Effector memory CD4-positive, alpha-beta T cell (primary cell): Measurements from ENCODE around the gene KSR2.

ENCODE experiments used
- DNase-seq, 3 donors: peaks; one replicate each; pipeline ENCODE4 v3.0.0-alpha.2; 2020
- H3K27ac ChIP-seq: 2 replicates; pipeline ENCODE4 v1.7.0; 2013; ENCODE audit warnings: mild to moderate bottlenecking, low read length, moderate library complexity; ENCODE audit not compliant: insufficient read depth, poor library complexity, severe bottlenecking
- H3K27me3 ChIP-seq: replicated peaks from 2 replicates; pipeline ENCODE4 v1.7.0; 2013; ENCODE audit warnings: mild to moderate bottlenecking, low read length; ENCODE audit not compliant: insufficient read depth, control insufficient read depth, poor library complexity, severe bottlenecking
- H3K36me3 ChIP-seq: 2 replicates; pipeline ENCODE4 v1.7.0; 2013; ENCODE audit warnings: mild to moderate bottlenecking, low read length, moderate library complexity; ENCODE audit not compliant: control insufficient read depth, insufficient read depth
- H3K4me1 ChIP-seq: 2 replicates; pipeline ENCODE4 v1.7.0; 2013; ENCODE audit warnings: low read length, mild to moderate bottlenecking; ENCODE audit not compliant: control insufficient read depth, insufficient read depth, poor library complexity, severe bottlenecking
- H3K4me3 ChIP-seq: 2 replicates; pipeline ENCODE4 v1.7.0; 2013; ENCODE audit warnings: low read length, low read depth, mild to moderate bottlenecking; ENCODE audit not compliant: insufficient read depth, poor library complexity, severe bottlenecking
- H3K9me3 ChIP-seq: 2 replicates; pipeline ENCODE4 v1.7.0; 2013; ENCODE audit warnings: mild to moderate bottlenecking, low read length, moderate library complexity; ENCODE audit not compliant: control insufficient read depth

Gene KSR2

DNA sequence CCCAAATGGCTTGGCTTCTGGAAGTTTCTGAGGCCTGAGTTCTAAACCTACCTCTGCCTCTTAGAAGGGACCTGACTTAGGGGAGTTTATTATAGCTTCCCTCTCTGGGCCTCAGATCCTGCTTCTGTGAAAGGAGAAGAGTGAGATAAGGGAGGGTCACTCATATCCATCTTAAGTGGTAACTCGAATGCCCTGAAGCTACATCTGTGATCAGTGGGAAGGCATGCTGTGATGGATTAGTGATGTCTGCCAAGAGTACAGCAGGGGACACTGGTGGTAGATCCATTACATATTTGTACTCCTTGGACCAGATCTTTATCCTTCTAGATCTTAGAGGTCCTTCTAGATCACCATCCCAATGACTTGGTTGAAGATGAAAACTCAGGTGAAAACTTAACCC is 509.6 kb downstream of the KSR2 start:
- no peaks in the 10 kb centered on the region for H3K36me3 ChIP-seq
- no peaks in the 10 kb centered on the region for H3K9me3 ChIP-seq
- H3K27me3 ChIP-seq: no peaks in the 10 kb centered on the region
- no peak overlapping the region for H3K27ac ChIP-seq
- no peak overlapping the region for H3K4me3 ChIP-seq
- DNase-seq: no peak
- no peaks in the 10 kb centered on the region for H3K4me1 ChIP-seq

DNA sequence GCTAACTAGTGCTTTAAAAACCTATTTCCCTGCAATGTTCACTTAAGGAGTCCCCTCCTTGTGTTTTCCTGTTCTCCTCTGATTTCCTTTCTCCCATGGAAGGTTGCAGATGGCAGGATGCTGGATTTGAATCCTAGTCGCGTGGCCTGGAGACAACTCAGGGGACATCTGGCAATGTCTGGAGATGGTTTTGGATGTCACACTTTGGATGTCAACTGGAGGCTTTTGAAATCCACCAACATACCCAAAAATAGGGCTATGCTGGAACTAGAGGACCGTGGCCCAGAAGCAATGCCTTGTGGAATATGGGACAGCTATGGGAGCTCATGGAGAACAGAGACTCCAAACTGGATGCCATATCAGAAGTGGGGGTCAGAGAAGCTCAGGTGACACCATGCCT is 511.6 kb downstream of the KSR2 start:
- no peaks in the 10 kb centered on the region for H3K9me3 ChIP-seq
- H3K27ac ChIP-seq: no peak overlapping the region
- H3K4me3 ChIP-seq: no peak overlapping the region
- no peaks in the 10 kb centered on the region for H3K36me3 ChIP-seq
- no peaks in the 10 kb centered on the region for H3K27me3 ChIP-seq
- no peak for DNase-seq
- H3K4me1 ChIP-seq: no peaks in the 10 kb centered on the region

DNA sequence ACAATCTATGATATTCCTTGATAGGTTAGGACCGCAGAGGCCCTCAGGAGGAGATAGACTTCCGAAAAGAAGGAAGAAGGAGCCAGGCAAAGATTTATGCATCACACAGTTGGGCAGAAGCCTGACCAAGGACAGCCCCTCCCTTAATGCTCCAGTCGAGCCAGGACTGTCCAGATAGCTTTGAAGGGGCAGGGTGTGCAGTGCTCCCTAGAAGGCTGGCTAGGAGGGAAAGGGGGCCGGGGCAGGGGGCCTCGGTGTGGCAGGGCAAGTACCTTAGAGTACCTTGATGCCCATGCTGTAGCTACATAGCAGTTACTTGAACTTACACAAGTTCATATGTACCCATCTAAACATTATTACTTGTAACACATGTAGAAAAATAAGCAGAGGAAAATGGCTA is 512.7 kb downstream of the KSR2 start:
- H3K4me3 ChIP-seq: no peak overlapping the region
- H3K27ac ChIP-seq: no peak overlapping the region
- no peak for DNase-seq
- no peaks in the 10 kb centered on the region for H3K36me3 ChIP-seq
- no peaks in the 10 kb centered on the region for H3K4me1 ChIP-seq
- no peaks in the 10 kb centered on the region for H3K27me3 ChIP-seq
- no peaks in the 10 kb centered on the region for H3K9me3 ChIP-seq

DNA sequence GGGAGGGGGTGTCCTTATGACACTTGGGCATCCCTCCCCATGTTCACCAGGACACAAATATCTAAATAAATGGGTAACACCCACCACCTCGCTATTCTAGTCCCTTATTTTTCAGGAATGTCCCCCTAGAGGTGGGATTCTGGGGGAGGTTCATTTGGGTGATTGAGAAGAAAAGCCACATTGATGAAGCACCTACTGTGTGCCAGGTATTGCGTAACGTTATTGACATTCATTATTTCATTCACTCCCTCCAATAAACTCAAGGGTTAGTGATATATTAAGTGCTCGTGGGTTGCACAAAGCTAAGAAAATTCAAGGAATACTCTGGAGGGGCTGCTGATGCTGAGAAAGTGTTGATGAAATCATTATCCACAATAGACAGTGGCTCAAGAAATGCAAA is 514.8 kb downstream of the KSR2 start:
- H3K4me1 ChIP-seq: no peaks in the 10 kb centered on the region
- no peak overlapping the region for H3K4me3 ChIP-seq
- H3K27ac ChIP-seq: no peak overlapping the region
- H3K36me3 ChIP-seq: no peaks in the 10 kb centered on the region
- DNase-seq: no peak
- no peaks in the 10 kb centered on the region for H3K9me3 ChIP-seq
- no peaks in the 10 kb centered on the region for H3K27me3 ChIP-seq

DNA sequence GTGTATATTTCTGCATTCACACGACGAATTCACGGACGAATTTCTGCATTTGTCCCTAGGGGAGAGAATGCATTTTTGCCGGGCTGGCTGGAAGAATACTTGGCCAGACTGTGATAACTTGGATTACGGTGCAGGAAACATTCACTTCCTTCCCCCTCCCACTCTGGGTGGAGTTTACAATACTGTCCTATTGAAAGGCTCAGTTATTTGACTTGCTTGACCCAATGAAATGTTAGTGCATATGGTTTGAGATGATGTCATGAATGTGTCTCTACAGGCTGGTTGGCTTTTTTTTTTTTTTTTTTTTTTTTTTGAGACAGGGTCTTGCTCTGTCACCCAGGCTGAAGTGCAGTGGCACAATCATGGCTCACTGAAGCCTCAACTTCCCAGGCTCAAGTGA is 516.7 kb downstream of the KSR2 start:
- Histone ChIP-seq H3K36me3 (no peaks in the 10 kb centered on the region), H3K9me3 (no peaks in the 10 kb centered on the region), H3K4me3 (no peak overlapping the region), H3K4me1 (no peaks in the 10 kb centered on the region), H3K27me3 (no peaks in the 10 kb centered on the region), H3K27ac (no peak overlapping the region)
- DNase-seq: no peak

DNA sequence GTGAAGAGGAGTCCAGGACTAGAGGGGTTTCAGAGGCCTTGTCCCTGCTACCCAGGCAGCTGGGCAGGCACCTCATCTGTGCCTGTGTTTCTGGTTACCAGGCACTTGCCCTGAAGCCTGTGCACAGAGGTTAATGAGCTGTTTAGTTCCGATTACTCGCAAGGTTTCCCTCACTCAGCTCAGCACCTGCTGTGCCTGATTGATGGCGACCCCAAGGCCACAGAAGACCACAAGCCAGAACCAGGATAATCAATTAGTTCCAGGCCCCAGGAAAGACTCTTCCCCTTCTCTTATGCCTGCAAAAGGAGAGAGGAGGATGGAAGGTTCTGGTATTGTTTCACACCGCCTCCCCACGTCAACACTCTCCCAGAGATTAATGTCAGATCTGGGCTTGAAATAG is 518.6 kb downstream of the KSR2 start:
- H3K4me3 ChIP-seq: no peak overlapping the region
- H3K36me3 ChIP-seq: no peaks in the 10 kb centered on the region
- H3K27ac ChIP-seq: no peak overlapping the region
- no peaks in the 10 kb centered on the region for H3K9me3 ChIP-seq
- DNase-seq: no peak
- no peaks in the 10 kb centered on the region for H3K4me1 ChIP-seq
- no peaks in the 10 kb centered on the region for H3K27me3 ChIP-seq

DNA sequence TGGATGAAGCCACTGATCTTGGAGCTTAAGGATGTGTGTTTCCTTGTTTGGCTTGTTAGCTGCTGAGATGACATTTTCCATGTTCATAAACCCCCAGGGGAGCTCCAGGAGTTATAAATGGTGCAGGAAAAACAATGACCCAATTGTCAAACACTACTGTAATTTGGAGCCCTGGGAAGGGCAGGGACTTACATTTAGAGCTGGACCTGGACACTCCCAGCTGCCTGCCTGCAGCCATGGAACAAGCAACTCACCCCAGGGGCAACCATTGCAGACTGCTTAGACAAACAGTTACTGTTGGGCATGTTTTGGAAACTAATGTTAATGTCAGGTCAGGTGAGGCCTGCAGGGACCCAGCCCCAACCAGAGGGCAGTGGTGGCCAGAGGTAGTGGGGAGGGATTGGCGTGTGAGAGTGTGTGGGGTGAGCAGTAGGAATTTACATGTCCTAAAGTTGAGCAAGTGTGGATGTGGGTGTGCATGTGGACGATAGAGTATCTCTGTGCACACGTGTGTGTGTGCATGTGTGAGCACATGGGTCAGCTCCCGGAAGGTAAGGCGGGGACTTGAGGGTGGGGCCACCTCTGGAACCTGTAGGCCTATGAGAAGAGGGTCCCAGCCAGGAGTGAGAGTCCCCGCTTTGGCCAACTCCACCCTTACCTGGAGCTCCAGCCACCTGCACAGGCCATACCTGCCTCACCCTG is 521.0 kb downstream of the KSR2 start:
- Histone ChIP-seq H3K9me3 (no peaks in the 10 kb centered on the region), H3K4me1 (no peaks in the 10 kb centered on the region), H3K4me3 (no peak overlapping the region), H3K27me3 (no peaks in the 10 kb centered on the region), H3K36me3 (no peaks in the 10 kb centered on the region), H3K27ac (no peak overlapping the region)
- DNase-seq: no peak

DNA sequence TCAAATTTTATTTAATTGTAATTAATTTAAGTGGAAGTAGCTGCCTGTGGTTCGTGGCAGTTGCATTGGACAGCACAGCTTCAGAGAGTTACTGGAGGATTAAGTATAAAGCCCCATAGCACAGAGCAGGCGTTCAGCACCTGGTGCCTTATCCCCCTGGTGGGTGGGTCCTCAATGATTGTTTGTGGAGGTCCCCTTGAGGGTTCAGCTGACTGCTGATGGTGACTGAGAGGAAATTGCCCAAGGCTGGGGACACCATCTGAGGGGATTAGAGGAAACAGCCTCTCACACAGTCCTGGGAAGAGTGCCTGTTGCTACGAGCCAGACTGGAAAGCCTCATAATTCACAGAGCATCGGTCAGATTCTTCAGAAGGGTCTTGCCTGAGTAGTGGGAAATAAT is 524.0 kb downstream of the KSR2 start:
- Histone ChIP-seq H3K9me3 (no peaks in the 10 kb centered on the region), H3K27me3 (no peaks in the 10 kb centered on the region), H3K4me1 (no peaks in the 10 kb centered on the region), H3K36me3 (no peaks in the 10 kb centered on the region), H3K4me3 (no peak overlapping the region), H3K27ac (no peak overlapping the region)
- DNase-seq: no peak

DNA sequence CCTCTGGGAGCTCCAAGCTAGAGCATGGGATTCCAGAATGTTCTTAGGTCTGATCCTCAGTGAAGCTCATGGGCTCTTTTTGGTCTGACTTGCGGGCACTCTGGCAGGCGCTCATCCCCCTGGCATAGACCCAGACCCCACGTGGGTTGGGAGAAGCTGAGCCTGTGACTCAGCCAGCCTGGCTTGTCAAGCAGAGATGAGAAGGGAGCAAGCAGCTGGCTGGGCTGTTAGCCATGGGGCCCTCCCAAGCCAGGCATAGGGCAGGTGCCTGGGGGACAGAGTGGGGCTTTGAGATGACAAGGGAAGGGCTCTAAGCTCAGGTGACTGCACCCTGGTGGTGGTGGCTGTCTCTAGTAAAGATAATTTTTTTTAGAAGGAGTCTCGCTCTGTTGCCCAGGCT is 527.0 kb downstream of the KSR2 start:
- DNase-seq: no peak
- no peaks in the 10 kb centered on the region for H3K4me1 ChIP-seq
- H3K9me3 ChIP-seq: no peaks in the 10 kb centered on the region
- H3K4me3 ChIP-seq: no peak overlapping the region
- no peak overlapping the region for H3K27ac ChIP-seq
- no peaks in the 10 kb centered on the region for H3K36me3 ChIP-seq
- H3K27me3 ChIP-seq: no peaks in the 10 kb centered on the region

DNA sequence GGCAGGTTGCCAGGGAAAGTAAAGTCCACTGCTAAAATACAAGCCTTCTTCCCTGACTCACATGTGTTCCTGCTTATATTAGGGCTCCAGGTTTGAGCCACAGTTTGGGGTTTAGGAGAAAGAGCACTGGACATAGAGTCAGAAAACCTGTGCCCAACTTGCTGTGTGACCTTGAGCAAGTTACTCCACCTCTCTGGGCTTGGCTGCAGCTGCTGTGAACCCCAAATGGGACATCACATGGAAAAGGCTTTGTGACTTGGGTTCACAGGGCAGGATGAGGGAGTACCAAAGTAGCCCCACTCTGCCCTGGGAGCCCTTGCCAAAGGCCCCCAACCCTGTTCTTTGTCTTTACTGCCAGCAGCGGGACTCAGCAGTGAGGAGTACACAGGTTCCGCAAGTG is 528.4 kb downstream of the KSR2 start:
- Histone ChIP-seq H3K4me3 (no peak overlapping the region), H3K9me3 (no peaks in the 10 kb centered on the region), H3K27me3 (no peaks in the 10 kb centered on the region), H3K4me1 (no peaks in the 10 kb centered on the region), H3K36me3 (no peaks in the 10 kb centered on the region), H3K27ac (no peak overlapping the region)
- no peak for DNase-seq
